ENCODE data around the gene GNPTG. TPM values are rescaled to one million over a fixed set of nuclear protein-coding genes. Genes with fewer than 3 reads are reported as not detected.

Gene GNPTG
- total RNA-seq, 3 donors from 2014 or later, result 50.1 to 68.9 (median 57.3) TPM

- ATAC-seq (no peak), DNase-seq (no peak)
- no peak for TF ChIP-seq CTCF (IDR thresholded peaks at IDR 0.05)
- H3K9me3 ChIP-seq, result no peaks in the 10 kb centered on the region
- peaks cover 15% of the 10 kb centered on the region for H3K4me1 ChIP-seq (ENCODE audit: low read depth)
- H3K4me3 ChIP-seq, result no peak overlapping the region
- intact Hi-C loops (cut with DNase I, micrococcal nuclease), result no loop called here
- no peaks in the 10 kb centered on the region for H3K36me3 ChIP-seq (ENCODE audit: low read depth)
These were observed 3.9 kb downstream of the GNPTG start for GRCh38 chr16:1355591-1355990.

GRCh38 chr16:1356061-1356900, 4.5 kb downstream of the GNPTG start:
- no peak for TF ChIP-seq CTCF (IDR thresholded peaks at IDR 0.05)
- no peak for DNase-seq
- no peaks in the 10 kb centered on the region for H3K36me3 ChIP-seq (ENCODE audit: low read depth)
- no peaks in the 10 kb centered on the region for H3K9me3 ChIP-seq
- no peak for ATAC-seq
- no peak overlapping the region for H3K4me3 ChIP-seq
- H3K4me1 ChIP-seq (ENCODE audit: low read depth), result peaks cover 9% of the 10 kb centered on the region
- intact Hi-C loops (cut with DNase I, micrococcal nuclease), result no loop called here

- H3K9me3 ChIP-seq, result no peaks in the 10 kb centered on the region
- intact Hi-C loops (cut with DNase I, micrococcal nuclease), result no loop called here
- no peaks in the 10 kb centered on the region for H3K36me3 ChIP-seq (ENCODE audit: low read depth)
- peaks cover 1% of the 10 kb centered on the region for H3K4me1 ChIP-seq (ENCODE audit: low read depth)
- no peak overlapping the region for H3K4me3 ChIP-seq
- no peak for ATAC-seq
- DNase-seq, result no peak
- TF ChIP-seq CTCF (IDR thresholded peaks at IDR 0.05), result no peak
These were observed 6.3 kb downstream of the GNPTG start for GRCh38 chr16:1357906-1358566.

- DNase-seq (no peak), ATAC-seq (no peak)
- H3K36me3 ChIP-seq (ENCODE audit: low read depth), result peaks cover 2% of the 10 kb centered on the region
- H3K9me3 ChIP-seq, result no peaks in the 10 kb centered on the region
- no peak overlapping the region for H3K4me3 ChIP-seq
- no peak for TF ChIP-seq CTCF (IDR thresholded peaks at IDR 0.05)
- intact Hi-C loops (cut with DNase I, micrococcal nuclease), result no loop called here
- H3K4me1 ChIP-seq (ENCODE audit: low read depth), result no peaks in the 10 kb centered on the region
These were observed 10.1 kb downstream of the GNPTG start for GRCh38 chr16:1361685-1362360.

- Histone ChIP-seq H3K4me3 (no peak overlapping the region), H3K4me1 (ENCODE audit: low read depth) (no peaks in the 10 kb centered on the region), H3K9me3 (no peaks in the 10 kb centered on the region), H3K36me3 (ENCODE audit: low read depth) (peaks cover 5% of the 10 kb centered on the region)
- DNase-seq, result no peak
- intact Hi-C loops (cut with DNase I, micrococcal nuclease), result no loop called here
- TF ChIP-seq CTCF (IDR thresholded peaks at IDR 0.05), result no peak
- ATAC-seq, result no peak
These were observed 11.1 kb downstream of the GNPTG start for GRCh38 chr16:1362807-1363206.
